NCI-H1436 treated with DMSO at 0.1 percent for 48 hours (cell line): ENCODE measurements around the gene FAM171A2.
"Not testable (repeated sequence)": the region's sequence is repeated elsewhere in the genome, so short reads cannot be mapped to it uniquely, and the experiment has no call there.

Experiments used
- DNase-seq: peaks from one replicate; lab custom pipeline; 2025; lab: John Stamatoyannopoulos, UW

Gene FAM171A2

GRCh38 chr17:44363613-44364159 lies at the start of gene FAM171A2:
Gene FAM171A2, minus strand, starts transcription at chr17:44363853. Its CDS starts 139 bp downstream, at chr17:44363714.
- DNase-seq = no peak

- DNase-seq = no peak
Observed at GRCh38 chr17:44409309-44410028, 45.8 kb upstream of the FAM171A2 start.

- no peak for DNase-seq
Observed at GRCh38 chr17:44408786-44409185, 45.1 kb upstream of the FAM171A2 start.

- no peak for DNase-seq
Observed at GRCh38 chr17:44402564-44403172, 39.0 kb upstream of the FAM171A2 start.

- no peak for DNase-seq
Observed at GRCh38 chr17:44400226-44400847, 36.7 kb upstream of the FAM171A2 start.

- no peak for DNase-seq
Observed at GRCh38 chr17:44398692-44399691, 35.3 kb upstream of the FAM171A2 start.

GRCh38 chr17:44397479-44398440 lies 34.1 kb upstream of the FAM171A2 start:
- no peak for DNase-seq

- no peak for DNase-seq
Observed at GRCh38 chr17:44396946-44397345, 33.3 kb upstream of the FAM171A2 start.

GRCh38 chr17:44394833-44395232 lies 31.2 kb upstream of the FAM171A2 start:
- no peak for DNase-seq

GRCh38 chr17:44394112-44394511 lies 30.5 kb upstream of the FAM171A2 start:
- DNase-seq = not testable (repeated sequence)

GRCh38 chr17:44390250-44390870 lies 26.7 kb upstream of the FAM171A2 start:
- DNase-seq = no peak

GRCh38 chr17:44389723-44390202 lies 26.1 kb upstream of the FAM171A2 start:
- DNase-seq = no peak

GRCh38 chr17:44389281-44389680 lies 25.6 kb upstream of the FAM171A2 start, which contains the start of gene ITGA2B:
Gene ITGA2B, minus strand, starts transcription at chr17:44389649. Its CDS starts 176 bp downstream, at chr17:44389473.
- no peak for DNase-seq

GRCh38 chr17:44387804-44388203 lies 24.2 kb upstream of the FAM171A2 start:
- no peak for DNase-seq

- DNase-seq = no peak
Observed at GRCh38 chr17:44386182-44386525, 22.5 kb upstream of the FAM171A2 start.

GRCh38 chr17:44385287-44386181 lies 21.9 kb upstream of the FAM171A2 start:
- DNase-seq = peak; percentile 69

- no peak for DNase-seq
Observed at GRCh38 chr17:44384823-44385286, 21.2 kb upstream of the FAM171A2 start.

- no peak for DNase-seq
Observed at GRCh38 chr17:44384281-44384822, 20.7 kb upstream of the FAM171A2 start.
